ENCODE measurements around the gene FAM174C. TPM values are rescaled to one million over a fixed set of nuclear protein-coding genes. Genes with fewer than 3 reads are reported as not detected.

FAM174C gene
- total and polyA plus RNA-seq, 10 of the 15 experiments (the other 5 are each of a cell fraction or from before 2014, with no cell fraction given), result 0.89 to 94.6 (median 43.6) TPM

DNA sequence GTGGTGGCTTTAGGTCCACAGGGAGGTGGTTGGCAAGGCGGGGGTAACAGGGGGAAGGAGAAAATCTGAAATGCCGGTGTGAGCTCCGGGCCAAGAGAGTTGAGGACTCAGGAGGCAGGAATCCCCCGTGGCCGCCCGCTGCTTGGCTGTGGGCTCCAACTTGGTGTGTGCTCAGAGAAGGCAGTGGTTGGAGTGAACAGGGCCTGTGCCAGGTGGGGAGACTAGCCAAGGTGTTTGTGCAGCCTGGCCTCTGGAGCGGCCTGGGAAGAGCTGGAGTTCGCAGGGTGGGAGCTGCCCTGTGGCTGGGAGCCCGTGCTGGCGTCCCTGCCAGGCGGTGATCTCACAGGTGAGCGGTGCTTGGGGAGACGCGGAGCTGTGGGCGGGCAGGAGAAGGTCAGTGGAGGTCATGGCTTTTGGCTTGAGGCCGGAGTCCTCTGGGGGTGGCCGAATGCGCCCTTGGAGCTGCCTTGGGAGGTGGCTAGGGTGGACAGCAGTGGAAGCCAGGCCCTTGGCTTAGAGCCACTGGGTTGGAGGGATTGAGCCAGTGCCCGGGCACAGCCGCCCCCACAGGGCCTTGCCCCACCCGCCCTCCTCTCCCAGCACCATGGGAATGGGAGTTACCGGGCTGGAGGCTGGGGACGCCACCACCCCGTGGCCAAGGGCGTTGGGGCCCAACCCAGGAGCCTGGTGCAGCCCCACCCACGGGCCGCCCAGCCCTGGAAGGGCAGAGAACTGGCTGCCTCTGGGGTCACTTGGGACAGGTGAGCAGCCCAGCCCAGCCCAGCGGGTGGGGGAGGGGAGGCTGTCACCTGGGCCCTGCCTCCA, 13.3 kb upstream of the FAM174C start:
- CTCF ChIA-PET, result interaction anchor here (1.5 to 2.5 kb wide), 2 partner anchors 9 to 18 kb away, joined by 11 to 16 read pairs; no protein-coding TSS in a partner anchor
- BruUV-seq (replicated peaks), result no TSS peak
- POLR2A ChIA-PET, result interaction anchor here (0.8 to 8.7 kb wide), 6 partner anchors 9 to 195 kb away, joined by 4 to 184 read pairs (median 10); partner anchors contain the start of genes ARHGAP45, ATP5F1D and FAM174C
- in situ Hi-C loops (cut with MboI), result loop anchor here (10.0 kb wide), 1 partner anchor 823 kb away; no protein-coding TSS in a partner anchor
- under 1% methylated on average over 21 of the region's 28 CpGs for WGBS (ENCODE audit: insufficient coverage, insufficient replicate concordance, low lambda C conversion rate, missing lambda C conversion rate)
- H3K27ac ChIP-seq (ENCODE audit: control insufficient read depth, insufficient read depth), result peak overlapping the region; percentile 91
- RAD21 ChIA-PET (ENCODE audit: unreplicated experiment), result interaction anchor here (3.8 kb wide), 1 partner anchor 18 kb away, joined by 24 read pairs; no protein-coding TSS in a partner anchor
- H3K4me1 ChIP-seq (ENCODE audit: control insufficient read depth, insufficient read depth, low read length), result peaks cover 59% of the 10 kb centered on the region
- peak overlapping the region; percentile 77 for H3K9ac ChIP-seq (ENCODE audit: control insufficient read depth, insufficient read depth, low read length)
- SMC1A ChIA-PET (ENCODE audit: uncharacterized antibody, unreplicated experiment), result interaction anchor here (1.0 to 1.8 kb wide), 3 partner anchors 9 to 214 kb away, joined by 3 to 6 read pairs (median 5); no protein-coding TSS in a partner anchor
- H3K4me3 ChIP-seq, result peak overlapping the region; percentile 92
- FAIRE-seq, result no peak
- peaks cover 35% of the 10 kb centered on the region for H3K79me2 ChIP-seq (ENCODE audit: control insufficient read depth, insufficient read depth, low read length)
- no peak for ATAC-seq
- no peaks in the 10 kb centered on the region for H3K9me3 ChIP-seq (replicated peaks; ENCODE audit: control insufficient read depth, insufficient read depth, low read length)
- no peaks in the 10 kb centered on the region for H3K27me3 ChIP-seq (replicated peaks in 1 of 2; ENCODE audit: control insufficient read depth in 2 of 2, insufficient read depth in 2 of 2, low read length in 1 of 2)
- intact Hi-C loops (cut with micrococcal nuclease; ENCODE audit: unreplicated experiment), result no loop called here
- H3K36me3 ChIP-seq (ENCODE audit: control insufficient read depth in 2 of 2, insufficient read depth in 2 of 2, low read length in 1 of 2), result peaks cover 0 to 2% of the 10 kb centered on the region in 2 experiments; a peak in 2 of 4 replicates
- no peak overlapping the region for H2AFZ ChIP-seq (ENCODE audit: control insufficient read depth, low read depth, low read length)
- peak overlapping the region; percentile 97 for H3K4me2 ChIP-seq (ENCODE audit: control insufficient read depth, insufficient read depth)
- H4K20me1 ChIP-seq (ENCODE audit: control insufficient read depth, insufficient read depth), result no peaks in the 10 kb centered on the region
- DNase-seq (ENCODE audit: low read depth, low spot score), result no peak
- TF ChIP-seq EZH2 (IDR thresholded peaks at IDR 0.05; ENCODE audit: borderline replicate concordance, control insufficient read depth, low read depth, low read length), result no peak
- TF ChIP-seq ETV6 (conservative IDR thresholded peaks at IDR 0.05 in 1 of 2, IDR thresholded peaks at IDR 0.05 in 1 of 2; ENCODE audit: borderline replicate concordance in 1 of 2, low read depth in 1 of 2), result no peak
- no peak for TF ChIP-seq TCF7 (IDR thresholded peaks at IDR 0.05; ENCODE audit: borderline replicate concordance)
- no peak; the same call in 1 of the 2 replicates for TF ChIP-seq MXI1 (IDR thresholded peaks at IDR 0.05; ENCODE audit: low read depth, low read length)
- TF ChIP-seq KDM1A (IDR thresholded peaks at IDR 0.05; ENCODE audit: borderline replicate concordance), result no peak
- TF ChIP-seq RELA (IDR thresholded peaks at IDR 0.05; ENCODE audit: borderline replicate concordance, partially characterized antibody), result no peak
- TF ChIP-seq FOXM1 (IDR thresholded peaks at IDR 0.05; ENCODE audit: low read depth, low read length), result no peak
- no peak for TF ChIP-seq ZZZ3 (IDR thresholded peaks at IDR 0.05; ENCODE audit: control insufficient read depth, insufficient read length, low read depth)
- TF ChIP-seq, protein P1, sequence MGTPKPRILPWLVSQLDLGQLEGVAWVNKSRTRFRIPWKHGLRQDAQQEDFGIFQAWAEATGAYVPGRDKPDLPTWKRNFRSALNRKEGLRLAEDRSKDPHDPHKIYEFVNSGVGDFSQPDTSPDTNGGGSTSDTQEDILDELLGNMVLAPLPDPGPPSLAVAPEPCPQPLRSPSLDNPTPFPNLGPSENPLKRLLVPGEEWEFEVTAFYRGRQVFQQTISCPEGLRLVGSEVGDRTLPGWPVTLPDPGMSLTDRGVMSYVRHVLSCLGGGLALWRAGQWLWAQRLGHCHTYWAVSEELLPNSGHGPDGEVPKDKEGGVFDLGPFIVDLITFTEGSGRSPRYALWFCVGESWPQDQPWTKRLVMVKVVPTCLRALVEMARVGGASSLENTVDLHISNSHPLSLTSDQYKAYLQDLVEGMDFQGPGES (IDR thresholded peaks at IDR 0.05), result no peak
- no peak for TF ChIP-seq JUND (IDR thresholded peaks at IDR 0.05; ENCODE audit: low read depth, low read length)
- no peak for TF ChIP-seq BACH1 (IDR thresholded peaks at IDR 0.05; ENCODE audit: borderline replicate concordance)
- TF ChIP-seq, protein P2, sequence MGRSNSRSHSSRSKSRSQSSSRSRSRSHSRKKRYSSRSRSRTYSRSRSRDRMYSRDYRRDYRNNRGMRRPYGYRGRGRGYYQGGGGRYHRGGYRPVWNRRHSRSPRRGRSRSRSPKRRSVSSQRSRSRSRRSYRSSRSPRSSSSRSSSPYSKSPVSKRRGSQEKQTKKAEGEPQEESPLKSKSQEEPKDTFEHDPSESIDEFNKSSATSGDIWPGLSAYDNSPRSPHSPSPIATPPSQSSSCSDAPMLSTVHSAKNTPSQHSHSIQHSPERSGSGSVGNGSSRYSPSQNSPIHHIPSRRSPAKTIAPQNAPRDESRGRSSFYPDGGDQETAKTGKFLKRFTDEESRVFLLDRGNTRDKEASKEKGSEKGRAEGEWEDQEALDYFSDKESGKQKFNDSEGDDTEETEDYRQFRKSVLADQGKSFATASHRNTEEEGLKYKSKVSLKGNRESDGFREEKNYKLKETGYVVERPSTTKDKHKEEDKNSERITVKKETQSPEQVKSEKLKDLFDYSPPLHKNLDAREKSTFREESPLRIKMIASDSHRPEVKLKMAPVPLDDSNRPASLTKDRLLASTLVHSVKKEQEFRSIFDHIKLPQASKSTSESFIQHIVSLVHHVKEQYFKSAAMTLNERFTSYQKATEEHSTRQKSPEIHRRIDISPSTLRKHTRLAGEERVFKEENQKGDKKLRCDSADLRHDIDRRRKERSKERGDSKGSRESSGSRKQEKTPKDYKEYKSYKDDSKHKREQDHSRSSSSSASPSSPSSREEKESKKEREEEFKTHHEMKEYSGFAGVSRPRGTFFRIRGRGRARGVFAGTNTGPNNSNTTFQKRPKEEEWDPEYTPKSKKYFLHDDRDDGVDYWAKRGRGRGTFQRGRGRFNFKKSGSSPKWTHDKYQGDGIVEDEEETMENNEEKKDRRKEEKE (IDR thresholded peaks at IDR 0.05), result no peak
- TF ChIP-seq POLR2AphosphoS5 (IDR thresholded peaks at IDR 0.05; ENCODE audit: low read length), result no peak; the same call in 1 of the 2 replicates
- TF ChIP-seq, protein P3, sequence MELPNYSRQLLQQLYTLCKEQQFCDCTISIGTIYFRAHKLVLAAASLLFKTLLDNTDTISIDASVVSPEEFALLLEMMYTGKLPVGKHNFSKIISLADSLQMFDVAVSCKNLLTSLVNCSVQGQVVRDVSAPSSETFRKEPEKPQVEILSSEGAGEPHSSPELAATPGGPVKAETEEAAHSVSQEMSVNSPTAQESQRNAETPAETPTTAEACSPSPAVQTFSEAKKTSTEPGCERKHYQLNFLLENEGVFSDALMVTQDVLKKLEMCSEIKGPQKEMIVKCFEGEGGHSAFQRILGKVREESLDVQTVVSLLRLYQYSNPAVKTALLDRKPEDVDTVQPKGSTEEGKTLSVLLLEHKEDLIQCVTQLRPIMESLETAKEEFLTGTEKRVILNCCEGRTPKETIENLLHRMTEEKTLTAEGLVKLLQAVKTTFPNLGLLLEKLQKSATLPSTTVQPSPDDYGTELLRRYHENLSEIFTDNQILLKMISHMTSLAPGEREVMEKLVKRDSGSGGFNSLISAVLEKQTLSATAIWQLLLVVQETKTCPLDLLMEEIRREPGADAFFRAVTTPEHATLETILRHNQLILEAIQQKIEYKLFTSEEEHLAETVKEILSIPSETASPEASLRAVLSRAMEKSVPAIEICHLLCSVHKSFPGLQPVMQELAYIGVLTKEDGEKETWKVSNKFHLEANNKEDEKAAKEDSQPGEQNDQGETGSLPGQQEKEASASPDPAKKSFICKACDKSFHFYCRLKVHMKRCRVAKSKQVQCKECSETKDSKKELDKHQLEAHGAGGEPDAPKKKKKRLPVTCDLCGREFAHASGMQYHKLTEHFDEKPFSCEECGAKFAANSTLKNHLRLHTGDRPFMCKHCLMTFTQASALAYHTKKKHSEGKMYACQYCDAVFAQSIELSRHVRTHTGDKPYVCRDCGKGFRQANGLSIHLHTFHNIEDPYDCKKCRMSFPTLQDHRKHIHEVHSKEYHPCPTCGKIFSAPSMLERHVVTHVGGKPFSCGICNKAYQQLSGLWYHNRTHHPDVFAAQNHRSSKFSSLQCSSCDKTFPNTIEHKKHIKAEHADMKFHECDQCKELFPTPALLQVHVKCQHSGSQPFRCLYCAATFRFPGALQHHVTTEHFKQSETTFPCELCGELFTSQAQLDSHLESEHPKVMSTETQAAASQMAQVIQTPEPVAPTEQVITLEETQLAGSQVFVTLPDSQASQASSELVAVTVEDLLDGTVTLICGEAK (IDR thresholded peaks at IDR 0.05; ENCODE audit: borderline replicate concordance), result no peak

Data from GM12878 (cell line).